Caco-2 (cell line): ENCODE measurements around the gene NGFR. TPM values are rescaled to one million over a fixed set of nuclear protein-coding genes. Genes with fewer than 3 reads are reported as not detected.
A peak's percentile ranks its signal among the peaks of the same experiment; 100 is the strongest.

Experiments
- BruUV-seq: library from RNA; stranded (reverse); fragments of 400-500 nt; replicated peaks from 2 replicates; lab custom pipeline; 2021; lab: Mats Ljungman, UMichigan
- CTCF ChIA-PET: fragments of 300-600 bp; sonication (Branson Sonifier 250); formaldehyde crosslinking; loops from one replicate; lab custom pipeline; 2022; ENCODE audit warnings: antibody characterized with exemption; lab: Charles Lee
- POLR2A ChIA-PET: fragments of 300-600 bp; sonication (Branson Sonifier 250); formaldehyde crosslinking; loops from one replicate; lab custom pipeline; 2022; ENCODE audit warnings: antibody characterized with exemption; lab: Charles Lee
- DNase-seq, 2 experiments: peaks; one replicate each; pipeline versions ENCODE4 v3.0.0 to v3.0.0-alpha.2; 2020 to 2022
- H3K27me3 ChIP-seq: replicated peaks from 2 replicates; pipeline ENCODE4 v1.6.0; 2011; ENCODE audit warnings: low read length; ENCODE audit not compliant: control insufficient read depth, insufficient read depth
- H3K36me3 ChIP-seq: 2 replicates; pipeline ENCODE4 v1.5.1; 2011; ENCODE audit warnings: low read length; ENCODE audit not compliant: control insufficient read depth, insufficient read depth
- H3K4me1 ChIP-seq: fragments of 250-450 bp; sonication (Bioruptor Pico); 2 replicates; pipeline ENCODE4 v1.5.1; 2020; ENCODE audit warnings: mild to moderate bottlenecking
- H3K4me3 ChIP-seq: 2 replicates; pipeline ENCODE4 v1.5.1; 2011; ENCODE audit warnings: low read depth, mild to moderate bottlenecking, control low read depth, low read length
- H3K9me3 ChIP-seq: fragments of 250-450 bp; sonication (Bioruptor Pico); 2 replicates; pipeline ENCODE4 v1.5.1; 2020; ENCODE audit warnings: mild to moderate bottlenecking, moderate library complexity
- H3K27ac Mint-ChIP-seq: one replicate; pipeline ENCODE4 v1.8.0; 2022; ENCODE audit warnings: mixed read lengths; ENCODE audit not compliant: unreplicated experiment
- H3K27me3 Mint-ChIP-seq: one replicate; pipeline ENCODE4 v1.8.0; 2022; ENCODE audit warnings: mixed read lengths; ENCODE audit not compliant: insufficient read depth, unreplicated experiment
- H3K36me3 Mint-ChIP-seq: one replicate; pipeline ENCODE4 v1.8.0; 2022; ENCODE audit warnings: mild to moderate bottlenecking, mixed read lengths; ENCODE audit not compliant: insufficient read depth, unreplicated experiment
- H3K4me1 Mint-ChIP-seq: one replicate; pipeline ENCODE4 v1.8.0; 2022; ENCODE audit warnings: low read depth, mixed read lengths; ENCODE audit not compliant: unreplicated experiment
- H3K4me3 Mint-ChIP-seq: one replicate; pipeline ENCODE4 v1.8.0; 2022; ENCODE audit warnings: mild to moderate bottlenecking, moderate library complexity, mixed read lengths; ENCODE audit not compliant: unreplicated experiment
- H3K9me3 Mint-ChIP-seq: one replicate; pipeline ENCODE4 v1.8.0; 2022; ENCODE audit warnings: mixed read lengths; ENCODE audit not compliant: unreplicated experiment
- CTCF ChIP-seq, 2 experiments: fragments of 200-600 bp in 1 of 2; IDR thresholded peaks; 1 replicate in 1 of 2; 2 replicates in 1 of 2; pipeline versions ENCODE4 v1.5.1 to v1.8.0; 2011 to 2022; ENCODE audit warnings: antibody characterized with exemption in 1 of 2, control low read depth in 1 of 2, inconsistent platforms in 1 of 2, low read depth in 1 of 2, low read length in 1 of 2, mild to moderate bottlenecking in 1 of 2, moderate library complexity in 1 of 2; ENCODE audit not compliant: insufficient read depth in 1 of 2, severe bottlenecking in 1 of 2, unreplicated experiment in 1 of 2
- intact Hi-C: fragments of 100-400 bp; cut with micrococcal nuclease; formaldehyde crosslinking; loops from one replicate; pipeline ENCODE4 v1.10.0; 2022; ENCODE audit not compliant: unreplicated experiment
- total RNA-seq: library from RNA; stranded (reverse); gene quantifications from 2 replicates; pipeline ENCODE4 v1.2.3, GENCODE V29; 2022

The NGFR gene
- total RNA-seq, 1 experiment from 2014 or later: 1.6 TPM

- no peaks in the 10 kb centered on the region for H3K9me3 Mint-ChIP-seq
- Histone ChIP-seq H3K27me3 (no peaks in the 10 kb centered on the region), H3K4me1 (peaks cover 21% of the 10 kb centered on the region), H3K9me3 (no peaks in the 10 kb centered on the region), H3K36me3 (no peaks in the 10 kb centered on the region), H3K4me3 (no peak overlapping the region)
- peaks cover 22% of the 10 kb centered on the region for H3K4me1 Mint-ChIP-seq
- no TSS peak for BruUV-seq
- H3K27me3 Mint-ChIP-seq: peaks cover 5% of the 10 kb centered on the region
- no peak for TF ChIP-seq CTCF (IDR thresholded peaks at IDR 0.05; ENCODE audit: insufficient read depth in 1 of 2, low read depth in 1 of 2, low read length in 1 of 2, severe bottlenecking in 1 of 2, unreplicated experiment in 1 of 2)
- POLR2A ChIA-PET: interaction anchor here (0.6 to 1.1 kb wide), 3 partner anchors 23 to 837 kb away, joined by 3 to 4 read pairs (median 4); partner anchors contain the start of gene PHB1
- no peaks in the 10 kb centered on the region for H3K36me3 Mint-ChIP-seq
- peak overlapping the region; percentile 53 for H3K27ac Mint-ChIP-seq
- CTCF ChIA-PET: interaction anchor here (0.5 to 2.4 kb wide), 8 partner anchors 12 to 103 kb away, joined by 3 to 13 read pairs (median 4); partner anchors contain the start of gene NGFR
- intact Hi-C loops: no loop called here
- peak overlapping the region; percentile 40 for H3K4me3 Mint-ChIP-seq
- peak; percentile 88 to 92 for DNase-seq
Observed at GRCh38 chr17:49508061-49508865, 13.2 kb downstream of the NGFR start.

DNA sequence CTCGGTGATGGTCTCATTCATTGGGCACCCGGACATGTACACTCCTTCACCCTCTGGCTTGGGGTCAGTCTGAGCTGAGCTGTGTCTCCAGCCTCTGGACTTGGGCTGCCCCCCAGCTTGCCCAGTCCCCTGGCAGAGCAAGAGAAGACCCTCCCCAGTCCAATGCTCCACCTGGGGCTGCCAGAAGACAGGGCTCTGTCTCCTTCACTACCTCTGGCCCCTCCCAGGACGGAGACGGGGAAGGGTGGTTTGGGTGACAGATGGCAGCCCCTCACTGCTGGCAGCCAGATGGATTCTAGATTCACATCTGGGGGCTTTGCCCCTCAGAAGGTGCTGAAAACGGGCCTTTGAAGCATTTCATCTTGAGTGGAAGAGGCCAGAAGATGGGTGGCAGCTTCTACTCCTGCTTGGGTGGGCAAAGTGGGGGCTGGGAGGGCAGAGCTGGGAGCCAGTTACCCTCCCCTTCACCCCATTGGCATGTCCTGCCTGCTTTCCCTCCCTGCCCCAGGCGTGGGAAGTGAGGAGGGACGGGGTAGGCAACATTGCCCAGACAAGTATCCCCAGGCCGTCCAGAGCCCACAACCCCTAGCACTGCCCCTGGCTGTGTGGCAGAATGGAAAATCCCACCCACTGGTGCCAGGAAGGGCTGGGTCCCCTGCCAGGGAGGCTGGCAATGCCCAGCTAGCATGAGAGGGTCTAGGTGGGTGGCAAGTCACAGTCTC lies 13.9 kb downstream of the NGFR start:
- Histone ChIP-seq H3K36me3 (no peaks in the 10 kb centered on the region), H3K4me1 (peaks cover 21% of the 10 kb centered on the region), H3K27me3 (no peaks in the 10 kb centered on the region), H3K9me3 (no peaks in the 10 kb centered on the region), H3K4me3 (no peak overlapping the region)
- no peak for TF ChIP-seq CTCF (IDR thresholded peaks at IDR 0.05; ENCODE audit: insufficient read depth in 1 of 2, low read depth in 1 of 2, low read length in 1 of 2, severe bottlenecking in 1 of 2, unreplicated experiment in 1 of 2)
- Mint-ChIP-seq H3K36me3 (no peaks in the 10 kb centered on the region), H3K9me3 (no peaks in the 10 kb centered on the region), H3K4me3 (peak overlapping the region; percentile 20), H3K27ac (peak overlapping the region; percentile 53), H3K4me1 (peaks cover 24% of the 10 kb centered on the region), H3K27me3 (peaks cover 4% of the 10 kb centered on the region)
- no peak for DNase-seq
- CTCF ChIA-PET: interaction anchor here (1.5 to 2.4 kb wide), 3 partner anchors 13 to 47 kb away, joined by 6 to 13 read pairs (median 11); partner anchors contain the start of gene NGFR
- POLR2A ChIA-PET: no interaction called here
- no TSS peak for BruUV-seq
- intact Hi-C loops: no loop called here

DNA sequence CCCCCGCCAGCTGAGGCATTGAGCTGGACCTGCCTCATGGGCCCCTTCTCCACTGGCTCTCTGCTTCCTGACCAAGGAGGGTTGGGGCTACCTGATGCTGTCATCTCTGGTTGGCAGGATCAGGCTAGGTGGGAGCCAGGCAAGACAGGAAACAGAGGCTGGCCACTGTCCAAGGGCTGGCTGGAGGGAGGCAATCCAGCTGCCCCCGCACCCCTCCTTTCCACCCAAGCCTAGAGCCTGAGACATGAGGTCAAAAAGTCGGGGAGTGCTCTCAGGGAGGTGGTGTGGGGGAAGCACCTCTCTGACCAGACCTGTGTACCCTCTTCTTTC lies 14.5 kb downstream of the NGFR start:
- POLR2A ChIA-PET: no interaction called here
- intact Hi-C loops: no loop called here

More for the DNA sequence above, 14.5 kb downstream of the NGFR start:
- BruUV-seq: no TSS peak
- H3K36me3 ChIP-seq: no peaks in the 10 kb centered on the region
- DNase-seq: no peak
- no peak overlapping the region for H3K27ac Mint-ChIP-seq
- H3K27me3 Mint-ChIP-seq: no peaks in the 10 kb centered on the region
- CTCF ChIA-PET: interaction anchor here (0.6 to 1.5 kb wide), 2 partner anchors 14 to 101 kb away, joined by 4 to 11 read pairs; partner anchors contain the start of gene NGFR
- no peak overlapping the region for H3K4me3 ChIP-seq
- no peaks in the 10 kb centered on the region for H3K9me3 ChIP-seq
- H3K9me3 Mint-ChIP-seq: no peaks in the 10 kb centered on the region
- peaks cover 21% of the 10 kb centered on the region for H3K4me1 ChIP-seq
- H3K27me3 ChIP-seq: no peaks in the 10 kb centered on the region
- no peaks in the 10 kb centered on the region for H3K36me3 Mint-ChIP-seq
- no peak for TF ChIP-seq CTCF (IDR thresholded peaks at IDR 0.05; ENCODE audit: insufficient read depth in 1 of 2, low read depth in 1 of 2, low read length in 1 of 2, severe bottlenecking in 1 of 2, unreplicated experiment in 1 of 2)
- H3K4me1 Mint-ChIP-seq: peaks cover 28% of the 10 kb centered on the region
- no peak overlapping the region for H3K4me3 Mint-ChIP-seq
